A673 (cell line): Measurements from ENCODE around the gene SYS1.

Experiments used
- EZH2 ChIP-seq: fragments of 200-600 bp; sonication (generic); IDR thresholded peaks from 2 replicates; pipeline ENCODE4 v1.6.1; 2017; ENCODE audit warnings: borderline replicate concordance, low read depth, mild to moderate bottlenecking, mixed read lengths, antibody characterized with exemption, low read length; ENCODE audit not compliant: poor library complexity, severe bottlenecking
- TF ChIP-seq, protein P1 (sequence below): fragments of 300-800, 200-600 bp; sonication (generic); conservative IDR thresholded peaks from 2 replicates; pipeline ENCODE4 v1.5.1; 2017; ENCODE audit warnings: low read depth, mild to moderate bottlenecking, antibody characterized with exemption, low read length, moderate library complexity, mixed read lengths

- no peak for TF ChIP-seq EZH2
- TF ChIP-seq, protein P1, sequence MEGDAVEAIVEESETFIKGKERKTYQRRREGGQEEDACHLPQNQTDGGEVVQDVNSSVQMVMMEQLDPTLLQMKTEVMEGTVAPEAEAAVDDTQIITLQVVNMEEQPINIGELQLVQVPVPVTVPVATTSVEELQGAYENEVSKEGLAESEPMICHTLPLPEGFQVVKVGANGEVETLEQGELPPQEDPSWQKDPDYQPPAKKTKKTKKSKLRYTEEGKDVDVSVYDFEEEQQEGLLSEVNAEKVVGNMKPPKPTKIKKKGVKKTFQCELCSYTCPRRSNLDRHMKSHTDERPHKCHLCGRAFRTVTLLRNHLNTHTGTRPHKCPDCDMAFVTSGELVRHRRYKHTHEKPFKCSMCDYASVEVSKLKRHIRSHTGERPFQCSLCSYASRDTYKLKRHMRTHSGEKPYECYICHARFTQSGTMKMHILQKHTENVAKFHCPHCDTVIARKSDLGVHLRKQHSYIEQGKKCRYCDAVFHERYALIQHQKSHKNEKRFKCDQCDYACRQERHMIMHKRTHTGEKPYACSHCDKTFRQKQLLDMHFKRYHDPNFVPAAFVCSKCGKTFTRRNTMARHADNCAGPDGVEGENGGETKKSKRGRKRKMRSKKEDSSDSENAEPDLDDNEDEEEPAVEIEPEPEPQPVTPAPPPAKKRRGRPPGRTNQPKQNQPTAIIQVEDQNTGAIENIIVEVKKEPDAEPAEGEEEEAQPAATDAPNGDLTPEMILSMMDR, result no peak
These were observed 42.8 kb downstream of the SYS1 start for GRCh38 chr20:45405571-45406259.
